ENCODE measurements around the gene NFATC2IP.
"Not testable (repeated sequence)": the region's sequence is repeated elsewhere in the genome, so short reads cannot be mapped to it uniquely, and the experiment has no call there.

The NFATC2IP gene

GRCh38 chr16:28938721-28939120 lies 12.0 kb upstream of the NFATC2IP start:
- no peaks in the 10 kb centered on the region for H3K9me3 ChIP-seq (ENCODE audit: control insufficient read depth, insufficient read depth, low read depth, low read length)
- H3K4me1 ChIP-seq (ENCODE audit: control insufficient read depth, insufficient read depth, low read length): peaks cover 5% of the 10 kb centered on the region
- no peak overlapping the region for H3K9ac ChIP-seq (ENCODE audit: low read length)
- no peaks in the 10 kb centered on the region for H3K27me3 ChIP-seq (ENCODE audit: control insufficient read depth, insufficient read depth, low read length)
- no peaks in the 10 kb centered on the region for H3K36me3 ChIP-seq (ENCODE audit: control insufficient read depth, insufficient read depth, low read length)
- no peak overlapping the region for H3K27ac ChIP-seq (ENCODE audit: low read depth, low read length)
- H3K4me3 ChIP-seq (ENCODE audit: low read depth, low read length): no peak overlapping the region

GRCh38 chr16:28939825-28940224 lies 10.9 kb upstream of the NFATC2IP start:
- not testable (repeated sequence) for H3K4me3 ChIP-seq (ENCODE audit: low read depth, low read length); H3K9me3 ChIP-seq (ENCODE audit: control insufficient read depth, insufficient read depth, low read depth, low read length); H3K9ac ChIP-seq (ENCODE audit: low read length); H3K27ac ChIP-seq (ENCODE audit: low read depth, low read length); H3K4me1 ChIP-seq (ENCODE audit: control insufficient read depth, insufficient read depth, low read length); H3K27me3 ChIP-seq (ENCODE audit: control insufficient read depth, insufficient read depth, low read length); H3K36me3 ChIP-seq (ENCODE audit: control insufficient read depth, insufficient read depth, low read length)

DNA sequence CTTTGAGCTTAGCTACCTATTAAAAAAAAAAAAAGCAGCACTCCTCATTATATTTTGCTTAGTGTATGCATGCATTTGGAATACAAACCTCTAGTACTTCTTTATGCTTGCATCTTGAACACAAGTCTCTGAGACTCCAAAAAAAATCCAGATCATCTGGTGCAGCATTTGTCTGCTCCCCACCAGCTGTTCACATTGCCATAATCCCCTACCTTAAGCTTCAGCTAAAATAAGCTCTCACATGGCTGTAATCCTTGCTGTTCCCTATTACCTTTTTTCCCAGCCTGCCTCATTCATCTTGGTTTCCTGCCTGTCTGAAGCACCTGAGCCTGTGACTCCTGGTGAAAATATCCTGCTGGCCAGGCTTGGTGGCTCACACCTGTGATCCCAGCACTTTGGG lies 7.5 kb upstream of the NFATC2IP start:
- Histone ChIP-seq H3K4me1 (ENCODE audit: control insufficient read depth, insufficient read depth, low read length) (peaks cover 2% of the 10 kb centered on the region), H3K9ac (ENCODE audit: low read length) (no peak overlapping the region), H3K27ac (ENCODE audit: low read depth, low read length) (no peak overlapping the region), H3K4me3 (ENCODE audit: low read depth, low read length) (no peak overlapping the region), H3K27me3 (ENCODE audit: control insufficient read depth, insufficient read depth, low read length) (no peaks in the 10 kb centered on the region), H3K36me3 (ENCODE audit: control insufficient read depth, insufficient read depth, low read length) (no peaks in the 10 kb centered on the region), H3K9me3 (ENCODE audit: control insufficient read depth, insufficient read depth, low read depth, low read length) (no peaks in the 10 kb centered on the region)

DNA sequence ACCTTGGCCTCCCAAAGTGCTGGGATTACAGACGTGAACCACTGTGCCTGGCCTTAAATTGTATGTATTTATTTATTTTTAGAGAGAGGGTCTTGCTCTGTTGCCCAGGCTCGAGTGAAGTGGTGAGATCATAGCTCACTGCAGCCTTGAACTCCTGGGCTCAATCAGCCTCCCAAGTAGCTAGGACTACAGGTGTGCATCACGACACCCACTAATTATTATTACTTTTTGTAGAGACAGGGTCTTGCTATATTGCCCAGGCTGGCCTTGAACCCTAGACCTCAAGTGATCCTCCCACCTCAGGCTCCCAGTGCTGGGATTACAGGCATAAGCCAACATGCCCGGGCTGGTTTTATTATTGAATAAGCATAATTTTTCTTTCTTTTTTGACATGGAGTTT lies 4.1 kb upstream of the NFATC2IP start:
- Histone ChIP-seq H3K27ac (ENCODE audit: low read depth, low read length) (no peak overlapping the region), H3K36me3 (ENCODE audit: control insufficient read depth, insufficient read depth, low read length) (no peaks in the 10 kb centered on the region), H3K4me3 (ENCODE audit: low read depth, low read length) (no peak overlapping the region), H3K27me3 (ENCODE audit: control insufficient read depth, insufficient read depth, low read length) (no peaks in the 10 kb centered on the region), H3K9ac (ENCODE audit: low read length) (no peak overlapping the region), H3K9me3 (ENCODE audit: control insufficient read depth, insufficient read depth, low read depth, low read length) (no peaks in the 10 kb centered on the region), H3K4me1 (ENCODE audit: control insufficient read depth, insufficient read depth, low read length) (peaks cover 2% of the 10 kb centered on the region)

DNA sequence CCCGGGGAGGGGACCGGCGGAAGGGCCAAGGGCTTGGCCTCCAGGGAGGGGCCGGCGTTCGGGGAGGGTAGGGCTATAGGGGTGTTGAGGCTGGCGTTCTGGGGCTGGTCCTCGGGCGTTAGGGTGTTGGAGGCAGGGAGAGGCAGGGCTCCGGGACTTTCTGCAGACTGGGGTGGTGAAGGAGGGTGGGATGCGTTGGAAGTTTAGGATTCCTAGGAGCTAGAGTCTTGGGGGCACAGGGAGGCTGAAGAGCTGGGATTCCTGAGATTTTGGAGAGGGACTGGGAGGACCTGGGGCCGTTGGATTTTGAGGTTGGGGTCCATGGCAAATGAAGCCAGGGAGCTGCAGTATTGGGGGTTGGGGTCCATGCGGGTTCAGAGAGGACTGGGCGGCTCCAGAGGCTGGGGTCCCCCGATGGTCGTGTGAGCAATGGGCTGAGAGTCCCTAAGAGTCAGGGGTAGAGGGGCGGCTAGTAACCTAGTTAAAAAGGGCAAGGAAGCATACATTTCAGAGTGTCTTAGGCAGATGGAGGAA lies 740 bp downstream of the NFATC2IP start:
- Histone ChIP-seq H3K36me3 (ENCODE audit: control insufficient read depth, insufficient read depth, low read length) (peaks cover 42% of the 10 kb centered on the region), H3K9ac (ENCODE audit: low read length) (peak overlapping the region; percentile 92), H3K9me3 (ENCODE audit: control insufficient read depth, insufficient read depth, low read depth, low read length) (no peaks in the 10 kb centered on the region), H3K4me3 (ENCODE audit: low read depth, low read length) (peak overlapping the region; percentile 96), H3K27ac (ENCODE audit: low read depth, low read length) (peak overlapping the region; percentile 81), H3K27me3 (ENCODE audit: control insufficient read depth, insufficient read depth, low read length) (no peaks in the 10 kb centered on the region), H3K4me1 (ENCODE audit: control insufficient read depth, insufficient read depth, low read length) (peaks cover 8% of the 10 kb centered on the region; the same call in 1 of the 2 replicates)

GRCh38 chr16:28958216-28958615 lies 7.5 kb downstream of the NFATC2IP start:
- Histone ChIP-seq H3K27ac (ENCODE audit: low read depth, low read length) (no peak overlapping the region), H3K9me3 (ENCODE audit: control insufficient read depth, insufficient read depth, low read depth, low read length) (no peaks in the 10 kb centered on the region), H3K27me3 (ENCODE audit: control insufficient read depth, insufficient read depth, low read length) (no peaks in the 10 kb centered on the region), H3K4me3 (ENCODE audit: low read depth, low read length) (no peak overlapping the region), H3K36me3 (ENCODE audit: control insufficient read depth, insufficient read depth, low read length) (peaks cover 87% of the 10 kb centered on the region), H3K4me1 (ENCODE audit: control insufficient read depth, insufficient read depth, low read length) (no peaks in the 10 kb centered on the region), H3K9ac (ENCODE audit: low read length) (no peak overlapping the region)

- Histone ChIP-seq H3K4me1 (ENCODE audit: control insufficient read depth, insufficient read depth, low read length) (no peaks in the 10 kb centered on the region), H3K9me3 (ENCODE audit: control insufficient read depth, insufficient read depth, low read depth, low read length) (no peaks in the 10 kb centered on the region), H3K36me3 (ENCODE audit: control insufficient read depth, insufficient read depth, low read length) (peaks cover 87% of the 10 kb centered on the region), H3K4me3 (ENCODE audit: low read depth, low read length) (no peak overlapping the region), H3K9ac (ENCODE audit: low read length) (no peak overlapping the region), H3K27me3 (ENCODE audit: control insufficient read depth, insufficient read depth, low read length) (no peaks in the 10 kb centered on the region), H3K27ac (ENCODE audit: low read depth, low read length) (no peak overlapping the region)
Observed at GRCh38 chr16:28958836-28959235, 8.1 kb downstream of the NFATC2IP start.

DNA sequence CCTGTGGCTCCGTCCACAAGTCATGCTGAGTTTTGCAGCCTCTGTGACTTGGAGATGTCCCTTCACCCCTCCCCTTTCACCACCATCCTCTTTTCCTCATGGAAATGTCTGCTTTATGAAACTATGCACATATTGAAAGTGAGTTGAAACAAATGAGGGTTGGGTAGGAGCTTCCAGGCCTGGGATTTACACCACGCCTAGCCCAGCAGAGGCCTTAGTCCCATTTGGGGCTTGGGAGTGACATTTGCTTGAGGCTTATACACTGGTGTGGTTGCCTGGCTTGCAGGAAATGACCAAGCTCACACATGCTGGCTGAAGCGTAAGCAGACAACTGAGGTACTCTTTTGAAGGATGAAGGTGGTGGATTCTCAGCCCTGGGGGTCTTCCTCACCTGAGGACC lies 13.3 kb downstream of the NFATC2IP start:
- Histone ChIP-seq H3K36me3 (ENCODE audit: control insufficient read depth, insufficient read depth, low read length) (peaks cover 54% of the 10 kb centered on the region), H3K27ac (ENCODE audit: low read depth, low read length) (no peak overlapping the region), H3K4me1 (ENCODE audit: control insufficient read depth, insufficient read depth, low read length) (no peaks in the 10 kb centered on the region), H3K9me3 (ENCODE audit: control insufficient read depth, insufficient read depth, low read depth, low read length) (no peaks in the 10 kb centered on the region), H3K27me3 (ENCODE audit: control insufficient read depth, insufficient read depth, low read length) (no peaks in the 10 kb centered on the region), H3K4me3 (ENCODE audit: low read depth, low read length) (no peak overlapping the region), H3K9ac (ENCODE audit: low read length) (no peak overlapping the region)

GRCh38 chr16:28964496-28964895 lies 13.8 kb downstream of the NFATC2IP start:
- H3K4me3 ChIP-seq (ENCODE audit: low read depth, low read length): no peak overlapping the region
- no peaks in the 10 kb centered on the region for H3K27me3 ChIP-seq (ENCODE audit: control insufficient read depth, insufficient read depth, low read length)
- peaks cover 50% of the 10 kb centered on the region for H3K36me3 ChIP-seq (ENCODE audit: control insufficient read depth, insufficient read depth, low read length)
- no peak overlapping the region for H3K27ac ChIP-seq (ENCODE audit: low read depth, low read length)
- no peaks in the 10 kb centered on the region for H3K4me1 ChIP-seq (ENCODE audit: control insufficient read depth, insufficient read depth, low read length)
- no peaks in the 10 kb centered on the region for H3K9me3 ChIP-seq (ENCODE audit: control insufficient read depth, insufficient read depth, low read depth, low read length)
- no peak overlapping the region for H3K9ac ChIP-seq (ENCODE audit: low read length)

DNA sequence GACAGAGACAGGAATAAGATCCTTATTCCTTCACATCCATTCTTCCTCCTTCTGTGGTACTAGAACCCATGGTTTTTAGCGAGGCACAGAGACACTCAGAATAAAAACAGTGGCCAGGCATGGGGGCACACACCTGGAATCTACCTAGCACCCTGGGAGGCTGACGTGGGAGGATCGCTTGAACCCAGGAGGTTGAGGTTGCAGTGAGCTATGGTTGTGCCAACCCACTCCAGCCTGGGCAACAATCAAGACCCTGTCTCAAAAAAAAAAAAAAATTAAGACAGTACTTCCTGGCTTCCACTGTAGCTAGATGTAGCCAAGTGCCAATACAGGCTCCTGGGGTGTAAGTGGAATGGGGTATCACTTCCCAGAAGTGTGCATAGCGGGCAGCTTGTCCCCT lies 16.4 kb downstream of the NFATC2IP start:
- no peak overlapping the region for H3K27ac ChIP-seq (ENCODE audit: low read depth, low read length)
- no peaks in the 10 kb centered on the region for H3K9me3 ChIP-seq (ENCODE audit: control insufficient read depth, insufficient read depth, low read depth, low read length)
- H3K36me3 ChIP-seq (ENCODE audit: control insufficient read depth, insufficient read depth, low read length): peaks cover 30% of the 10 kb centered on the region
- H3K4me1 ChIP-seq (ENCODE audit: control insufficient read depth, insufficient read depth, low read length): no peaks in the 10 kb centered on the region
- H3K27me3 ChIP-seq (ENCODE audit: control insufficient read depth, insufficient read depth, low read length): no peaks in the 10 kb centered on the region
- H3K4me3 ChIP-seq (ENCODE audit: low read depth, low read length): no peak overlapping the region
- no peak overlapping the region for H3K9ac ChIP-seq (ENCODE audit: low read length)

- H3K4me3 ChIP-seq (ENCODE audit: low read depth, low read length); H3K4me1 ChIP-seq (ENCODE audit: control insufficient read depth, insufficient read depth, low read length); H3K9me3 ChIP-seq (ENCODE audit: control insufficient read depth, insufficient read depth, low read depth, low read length); H3K27ac ChIP-seq (ENCODE audit: low read depth, low read length); H3K9ac ChIP-seq (ENCODE audit: low read length); H3K27me3 ChIP-seq (ENCODE audit: control insufficient read depth, insufficient read depth, low read length); H3K36me3 ChIP-seq (ENCODE audit: control insufficient read depth, insufficient read depth, low read length): not testable (repeated sequence)
Observed at GRCh38 chr16:28969696-28970095, 19.0 kb downstream of the NFATC2IP start.

DNA sequence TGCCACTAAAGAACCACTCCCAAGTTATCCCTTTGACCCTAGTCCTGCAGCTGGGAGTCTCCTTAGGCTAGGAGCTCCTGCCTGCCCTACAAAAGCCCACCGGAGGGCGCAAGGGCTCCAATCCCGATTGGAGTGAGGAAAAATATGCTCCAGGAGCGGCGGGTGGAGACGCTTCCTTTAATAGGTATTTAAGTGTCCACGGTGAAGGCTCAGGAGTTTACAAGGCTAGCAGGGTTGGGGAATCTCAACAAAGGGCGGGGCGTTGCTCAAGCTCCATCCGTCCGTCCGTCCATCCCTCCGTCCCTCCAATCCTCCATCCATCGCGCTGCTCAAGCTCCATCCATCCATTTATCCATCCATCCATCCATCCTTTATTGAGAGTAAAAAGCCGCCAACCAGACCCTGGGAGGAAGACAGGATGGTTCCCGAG lies 23.3 kb downstream of the NFATC2IP start:
- peak overlapping the region; percentile 99 for H3K4me3 ChIP-seq (ENCODE audit: low read depth, low read length)
- no peaks in the 10 kb centered on the region for H3K9me3 ChIP-seq (ENCODE audit: control insufficient read depth, insufficient read depth, low read depth, low read length)
- H3K27me3 ChIP-seq (ENCODE audit: control insufficient read depth, insufficient read depth, low read length): no peaks in the 10 kb centered on the region
- no peaks in the 10 kb centered on the region; the same call in 1 of the 2 replicates for H3K36me3 ChIP-seq (ENCODE audit: control insufficient read depth, insufficient read depth, low read length)
- no peak overlapping the region for H3K27ac ChIP-seq (ENCODE audit: low read depth, low read length)
- H3K9ac ChIP-seq (ENCODE audit: low read length): peak overlapping the region; percentile 91
- H3K4me1 ChIP-seq (ENCODE audit: control insufficient read depth, insufficient read depth, low read length): peaks cover 3% of the 10 kb centered on the region; the same call in 1 of the 2 replicates

Data from HUES6 (cell line).